ENCODE measurements around the gene ZNF408. TPM values are rescaled to one million over a fixed set of nuclear protein-coding genes. Genes with fewer than 3 reads are reported as not detected.

ZNF408 gene
- total RNA-seq, 1 donor from 2014 or later, result 16.1 TPM

Other genes with a start within 250 kb of the ZNF408 start
- 41.1 and 44.1 TPM in 2 replicates for gene AMBRA1, start 107.0 kb upstream of the ZNF408 start, total RNA-seq
- 6.5 and 6.9 TPM in 2 replicates for gene HARBI1, start 83.8 kb upstream of the ZNF408 start, total RNA-seq
- gene ATG13, start 83.5 kb upstream of the ZNF408 start, total RNA-seq, result 84.7 and 86.6 TPM in 2 replicates
- 81.6 and 82.6 TPM in 2 replicates for gene ARHGAP1, start 412 bp upstream of the ZNF408 start, total RNA-seq
- gene F2, start 18.2 kb downstream of the ZNF408 start, total RNA-seq, result 0.71 TPM in 1 of 2 replicates, not detected in the other
- 124 and 130 TPM in 2 replicates for gene CKAP5, start 145.2 kb downstream of the ZNF408 start, total RNA-seq
- gene LRP4, start 217.5 kb downstream of the ZNF408 start, total RNA-seq, result not detected in 2 replicates
- 20.4 and 21.5 TPM in 2 replicates for gene CSTPP1, start 235.7 kb downstream of the ZNF408 start, total RNA-seq